Neuronal stem cell (in vitro differentiated cells): Measurements from ENCODE around the gene TIMM50.

ENCODE experiments used
- DNase-seq: peaks from one replicate; pipeline ENCODE4 v3.0.0-alpha.2; 2013; ENCODE audit warnings: low spot score
- H2AFZ ChIP-seq: one replicate; pipeline ENCODE4 v1.6.1; 2013; ENCODE audit warnings: mild to moderate bottlenecking, low read length, inconsistent platforms
- H2AK5ac ChIP-seq: 2 replicates; pipeline ENCODE4 v1.6.1; 2013; ENCODE audit warnings: low read depth, mild to moderate bottlenecking, inconsistent platforms, low read length, moderate library complexity, mixed read lengths
- H2BK120ac ChIP-seq: 2 replicates; pipeline ENCODE4 v1.6.1; 2013; ENCODE audit warnings: low read depth, mild to moderate bottlenecking, inconsistent platforms, low read length, moderate library complexity, mixed read lengths
- H2BK12ac ChIP-seq: one replicate; pipeline ENCODE4 v1.6.1; 2013; ENCODE audit warnings: low read length, inconsistent platforms
- H2BK15ac ChIP-seq: 2 replicates; pipeline ENCODE4 v1.6.1; 2013; ENCODE audit warnings: mild to moderate bottlenecking, low read length, inconsistent platforms, mixed read lengths
- H2BK5ac ChIP-seq: one replicate; pipeline ENCODE4 v1.6.1; 2013; ENCODE audit warnings: inconsistent platforms, mild to moderate bottlenecking, low read length, moderate library complexity
- H3K14ac ChIP-seq: one replicate; pipeline ENCODE4 v1.6.1; 2013; ENCODE audit warnings: low read length, inconsistent platforms
- H3K18ac ChIP-seq: 2 replicates; pipeline ENCODE4 v1.6.1; 2013; ENCODE audit warnings: low read length, inconsistent platforms
- H3K23ac ChIP-seq: 2 replicates; pipeline ENCODE4 v1.6.1; 2013; ENCODE audit warnings: low read depth, mild to moderate bottlenecking, mixed read lengths, low read length, inconsistent platforms; ENCODE audit not compliant: poor library complexity
- H3K27ac ChIP-seq: replicated peaks from 3 replicates; pipeline ENCODE4 v1.5.1; 2013; ENCODE audit warnings: low read length, inconsistent platforms
- H3K27me3 ChIP-seq, 3 experiments: 2 replicates each; pipeline ENCODE4 v1.6.1; 2013; ENCODE audit warnings: low read length in 3 of 3, mild to moderate bottlenecking in 2 of 3, inconsistent platforms in 1 of 3, low read depth in 1 of 3, mixed read lengths in 1 of 3, moderate library complexity in 1 of 3; ENCODE audit not compliant: control insufficient read depth in 3 of 3, insufficient read depth in 3 of 3
- H3K36me3 ChIP-seq, 2 donors: replicated peaks in 1 of 2; 2 replicates each; pipeline ENCODE4 v1.6.1; 2013; ENCODE audit warnings: low read length in 2 of 2; ENCODE audit not compliant: control insufficient read depth in 2 of 2, insufficient read depth in 2 of 2
- H3K4ac ChIP-seq: 2 replicates; pipeline ENCODE4 v1.6.1; 2013; ENCODE audit warnings: inconsistent platforms, mild to moderate bottlenecking, low read length, moderate library complexity
- H3K4me1 ChIP-seq, 2 donors: 1 replicate in 1 of 2; 2 replicates in 1 of 2; pipeline ENCODE4 v1.6.1; 2013; ENCODE audit warnings: low read length in 2 of 2, low read depth in 1 of 2; ENCODE audit not compliant: control insufficient read depth in 2 of 2, insufficient read depth in 1 of 2
- H3K4me2 ChIP-seq: one replicate; pipeline ENCODE4 v1.6.1; 2013; ENCODE audit warnings: mild to moderate bottlenecking, low read length, inconsistent platforms; ENCODE audit not compliant: insufficient read depth, poor library complexity, severe bottlenecking
- H3K4me3 ChIP-seq, 2 donors: 2 replicates each; pipeline ENCODE4 v1.5.1; 2013; ENCODE audit warnings: low read length in 2 of 2, mild to moderate bottlenecking in 2 of 2, inconsistent platforms in 1 of 2, moderate library complexity in 1 of 2
- H3K79me1 ChIP-seq: one replicate; pipeline ENCODE4 v1.6.1; 2013; ENCODE audit warnings: low read depth, mild to moderate bottlenecking, inconsistent platforms, low read length, moderate library complexity
- H3K9ac ChIP-seq: one replicate; pipeline ENCODE4 v1.6.1; 2013; ENCODE audit warnings: mild to moderate bottlenecking, low read depth, low read length, inconsistent platforms; ENCODE audit not compliant: poor library complexity
- H3K9me3 ChIP-seq, 2 donors: replicated peaks in 1 of 2; 2 replicates each; pipeline versions ENCODE3 to v1.6.1; 2013; ENCODE audit warnings: low read length in 2 of 2, mild to moderate bottlenecking in 2 of 2, inconsistent platforms in 1 of 2, low read depth in 1 of 2, mixed read lengths in 1 of 2, moderate library complexity in 1 of 2; ENCODE audit not compliant: control insufficient read depth in 2 of 2, insufficient read depth in 1 of 2
- H4K8ac ChIP-seq: one replicate; pipeline ENCODE4 v1.6.1; 2013; ENCODE audit warnings: low read depth, mild to moderate bottlenecking, inconsistent platforms, low read length, moderate library complexity
- H4K91ac ChIP-seq: one replicate; pipeline ENCODE4 v1.6.1; 2013; ENCODE audit warnings: low read length, low read depth, mild to moderate bottlenecking, inconsistent platforms; ENCODE audit not compliant: poor library complexity
- WGBS, 2 donors: extraction: QIAGEN DNeasy Blood & Tissue Kit; methylation state at CpG; one replicate each; pipeline ENCODE4 v1.1.7; 2013; ENCODE audit warnings: missing lambda C conversion rate in 2 of 2, mixed read lengths in 1 of 2; ENCODE audit not compliant: insufficient read length in 2 of 2, insufficient replicate concordance in 1 of 2; ENCODE audit errors: extremely low coverage in 2 of 2; 5-methylcytosine and 5-hydroxymethylcytosine counted together

The TIMM50 gene

DNA sequence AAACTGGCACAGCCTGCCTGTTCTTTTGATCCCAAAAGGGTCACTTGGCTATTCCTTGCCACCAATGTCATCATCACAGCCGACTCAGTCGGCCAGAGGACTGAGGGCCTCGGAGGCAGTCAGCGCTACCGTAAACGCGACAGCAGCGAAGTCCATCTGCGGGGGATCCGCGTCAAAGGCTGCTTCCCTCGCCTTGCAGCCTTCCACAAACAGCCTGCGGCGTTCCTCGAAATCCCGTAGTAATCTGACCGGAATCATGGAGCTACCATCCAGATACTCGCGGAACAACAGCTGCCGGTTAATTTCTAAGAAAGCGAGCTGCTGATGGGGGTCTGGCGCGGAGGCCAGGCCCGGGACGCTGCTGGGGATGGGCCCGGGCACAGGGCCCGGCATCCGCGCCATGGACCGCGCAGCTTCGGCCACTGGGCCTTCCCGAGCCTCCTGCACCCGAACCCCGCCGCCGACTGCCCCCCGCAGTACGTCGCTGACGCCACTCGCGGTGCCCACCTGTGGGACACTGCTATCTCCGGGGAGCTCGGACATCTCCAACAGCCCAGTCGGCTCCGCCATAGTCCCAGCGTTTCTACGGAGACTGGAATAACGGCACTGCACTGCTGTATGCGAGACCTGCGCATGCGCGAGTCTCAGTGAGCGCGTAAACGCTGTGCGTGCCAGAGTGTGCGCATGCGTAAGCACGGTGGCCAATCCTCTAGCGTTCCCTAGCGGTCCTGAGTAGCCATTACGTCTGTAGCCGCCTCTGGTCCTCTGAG lies 51.8 kb downstream of the TIMM50 start, which contains the start of gene EID2B:
Gene EID2B (minus strand): TSS at position 620 of the 770 bp plus-strand sequence. CDS start 50 bp downstream, at position 570.
- Histone ChIP-seq H3K9me3 (peaks cover 0 to 4% of the 10 kb centered on the region in 2 donors), H3K23ac (no peak within 1 kb of the TSS)

DNA sequence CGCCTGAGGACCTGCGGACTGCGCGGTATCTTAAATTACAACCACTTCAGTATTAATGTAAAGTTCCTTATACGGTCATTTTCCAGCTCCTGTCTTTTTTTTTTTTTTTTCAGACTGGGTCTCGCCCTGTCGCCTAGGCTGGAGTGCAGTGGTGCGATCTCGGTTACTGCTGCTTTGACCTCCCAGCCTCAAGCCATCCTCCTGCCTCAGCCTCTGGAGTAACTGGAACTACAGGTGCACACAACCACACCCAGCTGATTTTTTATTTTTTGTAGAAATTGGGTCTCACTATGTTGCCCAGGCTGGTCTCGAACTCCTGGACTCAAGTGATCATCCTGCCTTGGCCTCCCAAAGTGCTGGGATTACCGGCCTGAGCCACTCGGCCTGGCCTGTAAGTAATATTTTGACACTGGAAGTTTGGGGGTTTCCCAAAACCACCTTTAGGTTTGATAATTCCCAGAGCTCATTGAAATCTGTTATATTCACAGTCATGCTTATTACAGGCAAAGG lies 52.4 kb downstream of the TIMM50 start:
- Histone ChIP-seq H3K23ac (no peak overlapping the region), H2AFZ (peak overlapping the region; percentile 69), H3K9me3 (peaks cover 0 to 4% of the 10 kb centered on the region in 2 donors), H2AK5ac (no peak overlapping the region), H3K4me2 (no peak overlapping the region), H2BK15ac (no peak overlapping the region), H3K4me3 (peak overlapping the region in 1 of 2 donors; percentile 16), H3K9ac (no peak overlapping the region), H3K27ac (no peak overlapping the region), H3K36me3 (peaks cover 0 to 15% of the 10 kb centered on the region in 2 donors), H3K79me1 (peaks cover 3% of the 10 kb centered on the region), H2BK12ac (no peak overlapping the region), H3K4ac (no peak overlapping the region), H2BK120ac (no peak overlapping the region), H3K18ac (no peak overlapping the region), H3K27me3 (no peaks in the 10 kb centered on the region), H3K14ac (no peak overlapping the region), H4K8ac (no peak overlapping the region), H3K4me1 (no peaks in the 10 kb centered on the region), H4K91ac (no peak overlapping the region), H2BK5ac (no peak overlapping the region)
- DNase-seq: no peak
- no CpG with 5 or more reads among the region's 12 CpGs for WGBS, 2 donors

More for the DNA sequence above, 51.8 kb downstream of the TIMM50 start, which contains the start of gene EID2B:
- peaks cover 0 to 19% of the 10 kb centered on the region in 2 donors for H3K36me3 ChIP-seq
- H2BK5ac ChIP-seq: no peak within 1 kb of the TSS
- peak within 1 kb of the TSS; percentile 59 for H3K4me2 ChIP-seq
- peaks cover 3% of the 10 kb centered on the region for H3K79me1 ChIP-seq
- H2BK15ac ChIP-seq: no peak within 1 kb of the TSS
- peak within 1 kb of the TSS; percentile 90 for H2AFZ ChIP-seq
- no peak within 1 kb of the TSS for H2BK12ac ChIP-seq
- WGBS, 2 donors: no CpG with 5 or more reads among the region's 65 CpGs
- no peak within 1 kb of the TSS for H3K27ac ChIP-seq
- H3K9ac ChIP-seq: peak within 1 kb of the TSS; percentile 92
- H3K14ac ChIP-seq: no peak within 1 kb of the TSS
- no peak within 1 kb of the TSS for H4K8ac ChIP-seq
- peak within 1 kb of the TSS; percentile 89 for H3K18ac ChIP-seq
- no peak within 1 kb of the TSS for H2AK5ac ChIP-seq
- H2BK120ac ChIP-seq: no peak within 1 kb of the TSS
- H3K4me1 ChIP-seq: no peaks in the 10 kb centered on the region
- no peaks in the 10 kb centered on the region for H3K27me3 ChIP-seq
- no peak within 1 kb of the TSS for H3K4ac ChIP-seq
- H3K4me3 ChIP-seq: peak within 1 kb of the TSS; percentile 79 to 96
- H4K91ac ChIP-seq: no peak within 1 kb of the TSS
- DNase-seq: peak; percentile 98

DNA sequence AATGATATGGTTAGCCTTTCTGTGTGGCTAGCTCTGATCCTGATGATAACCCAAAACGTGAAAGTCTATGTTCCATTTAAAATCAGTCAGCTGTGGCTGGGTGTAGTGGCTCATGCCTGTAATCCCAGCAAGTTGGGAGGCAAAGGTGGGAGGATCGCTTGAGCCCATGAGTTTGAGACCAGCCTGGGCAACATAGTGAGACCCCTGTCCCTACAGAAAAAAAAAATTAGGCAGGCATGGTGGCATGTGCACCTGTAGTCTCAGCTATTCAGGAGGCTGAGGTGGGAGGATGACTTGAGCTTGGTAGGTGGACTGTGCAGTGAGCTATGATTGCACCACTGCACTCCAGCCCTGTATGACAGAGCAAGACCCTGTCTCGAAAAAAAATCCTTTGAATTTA lies 53.2 kb downstream of the TIMM50 start:
- H2BK15ac ChIP-seq: no peak overlapping the region
- H4K91ac ChIP-seq: no peak overlapping the region
- no peak overlapping the region for H2BK5ac ChIP-seq
- no peak overlapping the region for H2AK5ac ChIP-seq
- H2BK12ac ChIP-seq: no peak overlapping the region
- H3K36me3 ChIP-seq: peaks cover 0 to 15% of the 10 kb centered on the region in 2 donors
- H3K4ac ChIP-seq: no peak overlapping the region
- no peak overlapping the region for H3K18ac ChIP-seq
- no peak overlapping the region for H3K27ac ChIP-seq
- no peak overlapping the region for H3K4me3 ChIP-seq
- H3K4me2 ChIP-seq: no peak overlapping the region
- H3K27me3 ChIP-seq: no peaks in the 10 kb centered on the region
- H3K9ac ChIP-seq: no peak overlapping the region
- H3K14ac ChIP-seq: no peak overlapping the region
- WGBS, 2 donors: no CpG with 5 or more reads among the region's 3 CpGs
- H4K8ac ChIP-seq: no peak overlapping the region
- H3K4me1 ChIP-seq: peaks cover 0 to 4% of the 10 kb centered on the region in 2 donors
- DNase-seq: no peak
- H2BK120ac ChIP-seq: no peak overlapping the region
- H2AFZ ChIP-seq: no peak overlapping the region
- H3K9me3 ChIP-seq: peaks cover 0 to 4% of the 10 kb centered on the region in 2 donors
- peaks cover 3% of the 10 kb centered on the region for H3K79me1 ChIP-seq
- no peak overlapping the region for H3K23ac ChIP-seq

DNA sequence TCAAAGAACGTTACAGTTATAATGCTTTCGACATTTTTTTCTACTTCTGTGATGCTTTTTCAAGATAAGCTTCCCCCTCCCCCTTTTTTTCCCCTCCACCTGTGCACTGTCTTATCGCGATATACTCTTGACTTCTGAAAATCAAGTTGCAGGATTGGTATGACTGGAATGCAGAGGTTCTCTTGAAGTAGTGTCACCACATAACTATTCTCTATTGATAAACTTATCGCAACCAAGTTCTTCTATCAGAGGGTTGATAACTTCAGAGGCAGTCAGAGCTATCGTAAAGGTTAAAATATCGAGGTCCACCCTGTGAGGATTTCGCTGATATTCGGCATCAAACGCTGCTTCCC lies 58.5 kb downstream of the TIMM50 start:
- Histone ChIP-seq H2BK15ac (peak overlapping the region; percentile 38), H3K27me3 (no peaks in the 10 kb centered on the region), H3K23ac (no peak overlapping the region), H3K4ac (no peak overlapping the region), H3K9ac (peak overlapping the region; percentile 97), H3K36me3 (no peaks in the 10 kb centered on the region), H3K27ac (peak overlapping the region; percentile 92), H3K4me2 (peak overlapping the region; percentile 84), H4K8ac (no peak overlapping the region), H2AFZ (peak overlapping the region; percentile 93), H3K18ac (peak overlapping the region; percentile 99), H3K4me1 (peaks cover 5 to 13% of the 10 kb centered on the region in 2 donors), H3K4me3 (peak overlapping the region; percentile 73 to 100), H3K9me3 (peaks cover 0 to 2% of the 10 kb centered on the region in 2 donors), H2BK12ac (no peak overlapping the region), H3K14ac (no peak overlapping the region), H2BK120ac (no peak overlapping the region), H3K79me1 (peaks cover 1% of the 10 kb centered on the region), H4K91ac (no peak overlapping the region), H2BK5ac (peak overlapping the region; percentile 94), H2AK5ac (no peak overlapping the region)
- no peak for DNase-seq
- no CpG with 5 or more reads among the region's 10 CpGs for WGBS, 2 donors
